HG03571 (cell line): ENCODE measurements around the gene NPAS3.

Source experiments
- ATAC-seq: cut with Tn5 transposase; IDR thresholded peaks from one replicate; pipeline ENCODE4 v1.9.1; 2021; ENCODE audit not compliant: unreplicated experiment

The NPAS3 gene

GRCh38 chr14:33567731-33568130 is 629.1 kb downstream of the NPAS3 start:
- ATAC-seq: no peak

- ATAC-seq: no peak
Observed at GRCh38 chr14:33568935-33569579, 630.4 kb downstream of the NPAS3 start.

- ATAC-seq: no peak
Observed at GRCh38 chr14:33569821-33570687, 631.4 kb downstream of the NPAS3 start.

- ATAC-seq: no peak
Observed at GRCh38 chr14:33570694-33571310, 632.1 kb downstream of the NPAS3 start.

- no peak for ATAC-seq
Observed at GRCh38 chr14:33573301-33573880, 634.7 kb downstream of the NPAS3 start.

GRCh38 chr14:33576014-33576413 is 637.3 kb downstream of the NPAS3 start:
- no peak for ATAC-seq

- no peak for ATAC-seq
Observed at GRCh38 chr14:33578461-33579216, 640.0 kb downstream of the NPAS3 start.

- no peak for ATAC-seq
Observed at GRCh38 chr14:33580231-33580749, 641.6 kb downstream of the NPAS3 start.

- no peak for ATAC-seq
Observed at GRCh38 chr14:33580841-33581240, 642.2 kb downstream of the NPAS3 start.

GRCh38 chr14:33584697-33585096 is 646.0 kb downstream of the NPAS3 start:
- ATAC-seq: no peak

- no peak for ATAC-seq
Observed at GRCh38 chr14:33586806-33587205, 648.1 kb downstream of the NPAS3 start.

GRCh38 chr14:33587791-33588190 is 649.1 kb downstream of the NPAS3 start:
- no peak for ATAC-seq

- no peak for ATAC-seq
Observed at GRCh38 chr14:33588771-33589170, 650.1 kb downstream of the NPAS3 start.

GRCh38 chr14:33589334-33589733 is 650.7 kb downstream of the NPAS3 start:
- no peak for ATAC-seq

- no peak for ATAC-seq
Observed at GRCh38 chr14:33590891-33591630, 652.4 kb downstream of the NPAS3 start.

GRCh38 chr14:33592297-33592696 is 653.6 kb downstream of the NPAS3 start:
- no peak for ATAC-seq

GRCh38 chr14:33596211-33597080 is 657.8 kb downstream of the NPAS3 start:
- ATAC-seq: no peak

GRCh38 chr14:33598582-33598981 is 659.9 kb downstream of the NPAS3 start:
- no peak for ATAC-seq

- no peak for ATAC-seq
Observed at GRCh38 chr14:33602396-33602795, 663.7 kb downstream of the NPAS3 start.
